ENCODE measurements around the gene CSH1.
"Not testable (repeated sequence)": the region's sequence is repeated elsewhere in the genome, so short reads cannot be mapped to it uniquely, and the experiment has no call there.

The CSH1 gene

GRCh38 chr17:63928172-63928666 lies 31.8 kb upstream of the CSH1 start:
- DNase-seq: no peak

- DNase-seq: no peak
These were observed 31.2 kb upstream of the CSH1 start for GRCh38 chr17:63927464-63928171.

DNA sequence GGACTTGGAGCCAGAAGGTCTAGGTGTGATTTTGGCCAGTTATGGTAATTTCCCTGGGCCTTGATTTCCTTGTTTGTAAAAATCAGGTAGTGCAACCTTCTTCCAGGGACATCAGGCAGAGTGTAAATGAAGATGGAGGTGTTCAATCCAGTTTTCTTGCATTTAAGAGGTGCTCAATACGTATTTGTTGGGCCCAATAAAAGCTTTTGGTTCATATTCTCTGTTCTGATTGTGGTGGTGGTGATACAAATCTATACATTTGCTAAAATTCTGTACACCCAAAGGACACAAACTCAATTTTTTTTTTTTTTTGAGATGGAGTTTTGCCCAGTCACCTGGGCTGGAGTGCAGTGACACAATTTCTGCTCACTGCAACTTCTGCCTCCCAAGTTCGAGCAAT lies 29.8 kb upstream of the CSH1 start:
- no peak for DNase-seq

DNA sequence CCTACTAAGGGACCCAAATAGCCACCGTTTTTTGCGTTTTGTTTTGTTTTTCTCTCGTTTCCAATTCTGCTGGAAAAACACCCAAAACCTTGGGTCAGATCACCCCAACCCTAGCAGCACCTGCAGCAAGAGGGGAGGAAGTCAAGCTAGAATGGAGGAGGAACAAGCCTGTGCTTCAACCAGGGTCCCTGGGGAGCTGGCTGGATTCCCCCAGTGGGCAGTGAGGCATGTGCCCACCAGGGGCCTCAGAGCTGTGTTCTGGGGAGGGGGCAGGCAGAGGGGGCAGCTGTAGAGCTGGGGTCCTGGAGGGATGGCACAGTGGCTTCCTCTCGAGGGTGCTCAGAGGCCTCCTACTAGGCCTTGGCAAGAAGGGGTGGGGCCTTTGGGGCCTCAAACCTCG lies 29.2 kb upstream of the CSH1 start:
- no peak for DNase-seq

GRCh38 chr17:63922402-63922801 lies 26.0 kb upstream of the CSH1 start:
- not testable (repeated sequence) for DNase-seq

GRCh38 chr17:63920779-63921178 lies 24.4 kb upstream of the CSH1 start:
- not testable (repeated sequence) for DNase-seq

DNA sequence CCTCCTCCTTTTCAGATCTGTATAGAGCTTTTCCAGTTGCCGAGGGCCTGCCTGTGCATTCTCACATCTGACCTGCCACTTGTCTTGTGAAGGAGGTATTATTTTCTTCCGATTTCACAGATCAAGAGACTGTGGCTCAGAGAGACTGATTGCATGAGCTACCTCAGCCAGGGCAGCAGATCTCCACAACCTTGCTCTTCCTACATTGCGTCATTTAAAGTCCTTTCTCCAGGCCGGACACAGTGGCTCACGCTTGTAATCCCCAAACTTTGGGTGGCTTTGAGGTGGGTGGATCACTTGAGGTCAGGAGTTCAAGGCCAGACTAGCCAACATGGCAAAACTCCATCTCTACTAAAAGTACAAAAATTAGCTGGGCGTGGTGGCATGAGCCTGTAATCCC lies 23.7 kb upstream of the CSH1 start:
- DNase-seq: not testable (repeated sequence)

- no peak for DNase-seq
These were observed 22.9 kb upstream of the CSH1 start for GRCh38 chr17:63919311-63919723.

DNA sequence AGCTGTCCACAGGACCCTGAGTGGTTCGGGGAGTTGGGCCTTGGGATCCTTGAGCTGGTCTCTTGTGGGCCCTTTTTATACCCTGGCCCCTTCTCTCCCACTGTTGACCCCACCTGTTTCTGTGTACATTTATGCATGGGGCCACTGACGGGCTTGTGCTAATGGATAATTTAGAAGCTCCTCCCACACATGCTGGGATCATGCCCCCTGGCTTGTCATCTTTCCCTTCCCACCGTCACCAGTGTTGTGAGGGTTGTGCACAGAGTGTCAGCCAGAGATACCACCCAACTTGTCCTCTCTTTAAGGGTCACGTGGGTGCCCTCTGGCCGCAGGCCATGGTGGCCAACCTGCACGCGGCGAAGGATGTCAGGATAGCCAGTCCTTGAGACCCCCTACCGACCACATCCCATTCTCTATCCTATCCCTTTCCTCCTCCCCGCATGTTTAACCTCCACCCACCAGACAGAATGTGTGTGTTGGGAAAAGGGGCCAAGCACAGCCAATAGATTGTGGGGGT lies 22.5 kb upstream of the CSH1 start, which contains the start of gene GH1:
Gene GH1 (minus strand): TSS at position 51 of the 517 bp plus-strand sequence. CDS start 63 bp downstream, outside the sequence.
- DNase-seq: not testable (repeated sequence)

DNA sequence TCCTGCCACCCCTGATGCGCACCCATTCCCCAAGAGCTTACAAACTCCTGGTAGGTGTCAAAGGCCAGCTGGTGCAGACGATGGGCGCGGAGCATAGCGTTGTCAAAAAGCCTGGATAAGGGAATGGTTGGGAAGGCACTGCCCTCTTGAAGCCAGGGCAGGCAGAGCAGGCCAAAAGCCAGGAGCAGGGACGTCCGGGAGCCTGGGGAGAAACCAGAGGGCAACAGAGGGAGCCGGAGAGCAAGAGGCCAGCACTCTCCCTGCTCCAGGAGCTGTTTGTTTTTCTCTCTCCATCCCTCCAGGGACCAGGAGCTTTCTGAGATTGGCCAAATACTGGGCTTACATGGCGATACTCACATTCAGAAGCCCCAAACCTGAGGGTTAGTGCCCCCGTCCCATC lies 21.9 kb upstream of the CSH1 start:
- DNase-seq: no peak

DNA sequence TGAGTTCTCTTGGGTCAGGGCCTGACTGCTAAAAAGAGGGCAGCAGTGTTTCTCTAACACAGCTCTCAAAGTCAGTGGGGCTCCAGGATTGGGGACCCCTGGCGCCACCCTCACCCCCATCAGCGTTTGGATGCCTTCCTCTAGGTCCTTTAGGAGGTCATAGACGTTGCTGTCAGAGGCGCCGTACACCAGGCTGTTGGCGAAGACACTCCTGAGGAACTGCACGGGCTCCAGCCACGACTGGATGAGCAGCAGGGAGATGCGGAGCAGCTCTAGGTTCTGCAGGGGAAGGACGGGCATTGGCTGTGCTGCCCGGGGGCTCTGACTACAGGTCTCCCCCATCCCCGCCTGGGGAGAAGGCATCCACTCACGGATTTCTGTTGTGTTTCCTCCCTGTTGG lies 21.3 kb upstream of the CSH1 start:
- no peak for DNase-seq

GRCh38 chr17:63917206-63917605 lies 20.8 kb upstream of the CSH1 start:
- DNase-seq: not testable (repeated sequence)

DNA sequence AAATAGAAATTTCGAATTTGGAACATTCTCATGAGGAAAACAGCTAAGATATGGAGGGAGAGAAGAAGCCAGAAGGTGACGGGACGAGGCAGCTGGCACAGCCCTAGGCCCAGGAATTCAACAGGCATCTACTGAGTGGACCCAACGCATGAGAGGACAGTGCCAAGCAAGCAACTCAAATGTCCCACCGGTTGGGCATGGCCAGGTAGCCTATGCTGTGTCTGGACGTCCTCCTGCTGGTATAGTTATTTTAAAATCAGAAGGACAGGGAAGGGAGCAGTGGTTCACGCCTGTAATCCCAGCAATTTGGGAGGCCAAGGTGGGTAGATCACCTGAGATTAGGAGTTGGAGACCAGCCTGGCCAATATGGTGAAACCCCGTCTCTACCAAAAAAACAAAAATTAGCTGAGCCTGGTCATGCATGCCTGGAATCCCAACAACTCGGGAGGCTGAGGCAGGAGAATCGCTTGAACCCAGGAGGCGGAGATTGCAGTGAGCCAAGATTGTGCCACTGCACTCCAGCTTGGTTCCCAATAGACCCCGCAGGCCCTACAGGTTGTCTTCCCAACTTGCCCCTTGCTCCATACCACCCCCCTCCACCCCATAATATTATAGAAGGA lies 20.3 kb upstream of the CSH1 start:
- no peak for DNase-seq

DNA sequence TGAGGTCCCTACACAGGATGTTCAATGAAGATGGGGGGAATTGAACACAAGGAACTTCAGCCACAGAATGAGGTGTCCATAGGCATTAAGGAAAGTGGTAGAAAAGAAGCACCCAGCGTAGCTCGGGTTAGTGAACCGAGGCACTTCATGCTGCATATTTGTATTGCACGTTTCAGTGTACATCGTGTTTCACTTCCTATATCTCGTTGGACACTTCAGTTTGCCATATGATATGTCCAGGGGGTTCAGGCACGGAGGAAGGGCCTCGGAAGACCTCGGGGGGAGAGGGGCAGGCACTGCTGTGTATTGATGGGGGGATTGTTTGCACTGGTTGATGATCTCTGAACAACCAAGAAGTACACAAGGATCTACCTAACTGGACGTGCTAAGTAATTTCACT lies 19.4 kb upstream of the CSH1 start:
- not testable (repeated sequence) for DNase-seq

GRCh38 chr17:63914471-63914870 lies 18.1 kb upstream of the CSH1 start:
- no peak for DNase-seq

GRCh38 chr17:63911657-63912100 lies 15.3 kb upstream of the CSH1 start:
- DNase-seq: no peak

GRCh38 chr17:63911041-63911635 lies 14.8 kb upstream of the CSH1 start, which contains the start of gene CSHL1:
Gene CSHL1, minus strand, starts transcription at chr17:63911258. Its CDS starts 62 bp downstream, at chr17:63911196.
- DNase-seq: no peak

DNA sequence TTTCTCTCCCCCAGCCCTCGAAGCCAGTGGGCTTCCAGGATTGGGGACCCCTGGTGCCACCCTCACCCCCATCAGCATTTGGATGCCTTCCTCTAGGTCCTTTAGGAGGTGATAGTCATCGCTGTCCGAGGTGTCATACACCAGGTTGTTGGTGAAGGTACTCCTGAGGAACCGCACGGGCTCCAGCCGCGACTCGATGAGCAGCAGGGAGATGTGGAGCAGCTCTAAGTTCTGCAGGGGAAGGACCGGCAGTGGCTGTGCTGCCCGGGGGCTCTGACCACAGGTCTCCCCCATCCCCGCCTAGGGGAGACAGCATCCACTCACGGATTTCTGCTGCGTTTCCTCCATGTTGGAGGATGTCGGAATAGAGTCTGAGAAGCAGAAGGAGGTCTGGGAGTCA lies 13.7 kb upstream of the CSH1 start:
- DNase-seq: no peak

DNA sequence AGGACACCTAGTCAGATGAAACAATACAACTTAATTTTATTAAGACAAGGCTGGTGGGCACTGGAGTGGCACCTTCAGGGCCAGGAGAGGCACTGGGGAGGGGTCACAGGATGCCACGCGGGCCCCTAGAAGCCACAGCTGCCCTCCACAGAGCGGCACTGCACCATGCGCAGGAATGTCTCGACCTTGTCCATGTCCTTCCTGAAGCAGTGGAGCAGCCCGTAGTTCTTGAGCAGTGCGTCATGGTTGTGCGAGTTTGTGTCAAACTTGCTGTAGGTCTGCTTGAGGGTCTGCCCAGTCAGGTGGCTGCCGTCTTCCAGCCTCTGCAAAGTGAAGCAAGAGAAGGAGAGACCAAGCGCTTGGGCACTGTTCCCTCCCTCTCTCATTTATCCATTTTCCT lies 13.2 kb upstream of the CSH1 start:
- DNase-seq: not testable (repeated sequence)

DNA sequence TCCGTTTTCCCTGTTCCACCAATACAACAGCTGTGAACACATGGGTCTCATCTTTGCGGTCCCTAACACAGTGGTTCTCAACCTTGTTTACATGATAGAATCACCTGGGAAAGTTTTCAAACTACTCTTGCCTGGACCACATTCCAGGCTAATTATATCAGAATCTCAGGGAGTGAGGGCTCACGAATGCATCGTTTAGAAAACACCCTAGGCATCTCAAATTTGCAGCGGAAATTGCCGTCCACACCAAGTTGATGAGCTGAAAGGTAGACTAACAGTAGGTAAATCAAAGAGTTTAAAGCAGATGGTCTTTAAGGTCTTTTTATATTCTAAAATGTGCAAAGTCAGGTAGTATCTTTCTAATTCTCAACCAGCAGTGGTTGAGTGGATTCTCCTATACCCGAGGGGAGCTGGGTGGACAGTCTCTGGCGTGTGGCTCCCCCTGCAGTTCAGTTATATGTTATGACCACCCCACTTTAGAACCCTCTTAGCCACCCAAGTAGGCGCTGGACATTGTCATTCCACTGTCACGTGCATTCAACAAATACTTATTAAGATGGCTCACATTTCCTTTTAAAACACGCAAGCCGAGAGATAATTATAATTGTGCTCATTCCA lies 10.9 kb upstream of the CSH1 start:
- not testable (repeated sequence) for DNase-seq

DNA sequence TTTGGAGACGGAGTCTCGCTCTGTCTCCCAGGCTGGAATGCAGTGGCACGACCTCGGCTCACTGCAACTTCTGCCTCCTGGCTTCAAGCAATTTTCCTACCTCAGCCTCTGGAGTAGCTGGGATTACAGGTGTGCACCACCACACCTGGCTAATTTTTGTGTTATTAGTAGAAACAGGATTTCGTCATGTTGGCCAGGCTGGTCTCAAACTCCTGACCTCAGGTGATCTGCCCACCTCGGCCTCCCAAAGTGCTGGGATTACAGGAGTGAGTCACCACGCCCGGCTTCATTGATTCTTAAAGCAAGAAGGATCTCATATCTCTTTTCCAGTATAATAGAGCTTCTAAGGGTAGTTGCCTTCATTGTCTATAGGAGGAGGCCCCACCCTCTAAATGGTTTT lies 8.4 kb upstream of the CSH1 start:
- not testable (repeated sequence) for DNase-seq

- DNase-seq: not testable (repeated sequence)
These were observed 7.4 kb upstream of the CSH1 start for GRCh38 chr17:63903787-63904201.

DNA sequence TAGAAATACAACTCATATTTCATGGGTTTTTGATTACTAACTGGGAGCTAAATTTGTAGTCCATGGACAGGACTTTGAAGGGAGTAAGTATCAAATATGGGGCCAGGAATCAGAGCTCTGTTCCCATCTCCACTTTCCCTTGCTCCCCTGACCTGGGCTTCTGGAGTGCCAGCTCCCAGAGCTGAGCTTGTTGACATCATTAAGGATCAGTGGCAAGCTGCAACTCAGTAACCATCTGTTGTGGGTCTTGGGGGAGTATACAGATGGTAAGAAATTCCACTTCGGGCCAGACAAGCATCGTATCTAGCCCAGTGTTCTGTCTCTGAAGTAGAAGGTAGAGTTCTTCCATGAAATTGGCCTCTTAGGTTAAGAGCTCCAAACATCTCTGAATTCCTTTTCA lies 5.6 kb upstream of the CSH1 start:
- not testable (repeated sequence) for DNase-seq

Measured in NCI-H2081 treated with DMSO at 0.1 percent for 48 hours (cell line).